HuH-7 (cell line): ENCODE measurements around the gene PLA2G2E.

Experiments
- DNase-seq: peaks from one replicate; pipeline ENCODE4 v3.0.0; 2011; ENCODE audit warnings: low spot score

The PLA2G2E gene, protein sequence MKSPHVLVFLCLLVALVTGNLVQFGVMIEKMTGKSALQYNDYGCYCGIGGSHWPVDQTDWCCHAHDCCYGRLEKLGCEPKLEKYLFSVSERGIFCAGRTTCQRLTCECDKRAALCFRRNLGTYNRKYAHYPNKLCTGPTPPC

DNA sequence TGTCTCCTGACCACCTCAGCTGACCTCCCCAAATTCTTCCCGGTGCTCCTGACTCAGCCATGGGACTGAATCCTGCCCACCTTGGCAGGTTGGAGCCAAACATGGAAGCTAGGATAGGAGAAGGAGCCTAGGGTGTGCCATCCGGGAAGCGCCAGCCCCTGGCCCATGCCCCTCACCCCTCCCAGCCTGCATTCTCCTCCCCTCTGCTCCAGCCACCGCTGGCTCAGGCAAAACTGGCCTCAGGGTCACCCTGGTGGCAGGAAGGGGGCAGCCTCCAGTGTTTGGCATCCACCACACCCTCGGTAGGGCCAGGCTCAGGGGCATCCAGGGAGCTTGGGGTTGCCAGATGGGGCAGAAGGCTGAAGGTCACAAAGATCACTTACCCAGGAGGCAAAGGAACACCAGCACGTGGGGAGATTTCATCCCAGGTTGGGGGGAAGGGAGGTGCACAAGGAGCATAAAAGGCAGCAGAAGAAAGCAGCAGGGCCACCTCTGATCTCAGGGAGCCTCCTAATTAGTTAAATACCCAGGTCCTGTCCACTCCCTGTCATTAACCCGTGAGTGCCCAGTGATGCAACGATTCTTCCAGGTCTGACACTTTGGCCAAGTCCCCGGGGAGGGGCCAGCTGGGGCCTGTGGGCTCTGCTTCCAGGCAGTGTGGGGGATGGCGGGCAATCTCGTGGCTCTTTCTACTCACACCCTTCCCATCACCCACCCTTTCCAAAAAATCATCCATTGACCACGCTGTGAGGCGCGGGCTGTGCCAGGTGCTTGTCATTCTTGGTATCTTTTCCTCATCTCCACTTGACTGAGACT, at the start of gene PLA2G2E:
PLA2G2E (minus strand) TSS at position 481 of the 816 bp plus-strand sequence; CDS start at position 423, 58 bp downstream.
- no peak for DNase-seq

DNA sequence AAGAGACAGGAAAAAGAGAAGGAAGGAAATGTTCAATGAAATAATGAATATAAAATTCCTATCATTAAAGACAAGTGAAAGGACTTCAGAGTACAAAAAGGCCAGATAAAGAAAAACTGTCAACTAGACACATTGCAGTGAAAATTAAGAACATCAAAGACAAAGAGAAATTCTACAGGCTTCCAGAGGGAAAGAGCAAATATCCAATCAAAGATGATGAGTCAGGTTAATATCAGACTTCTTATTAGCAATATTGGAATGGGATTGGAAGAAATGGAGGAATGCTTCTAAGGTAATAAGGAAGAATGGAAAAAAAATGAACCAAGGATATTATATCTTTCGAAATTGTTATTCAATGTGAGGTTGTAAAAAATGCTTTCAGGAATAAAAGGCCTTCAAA, 48.2 kb upstream of the PLA2G2E start:
- DNase-seq, result no peak

DNA sequence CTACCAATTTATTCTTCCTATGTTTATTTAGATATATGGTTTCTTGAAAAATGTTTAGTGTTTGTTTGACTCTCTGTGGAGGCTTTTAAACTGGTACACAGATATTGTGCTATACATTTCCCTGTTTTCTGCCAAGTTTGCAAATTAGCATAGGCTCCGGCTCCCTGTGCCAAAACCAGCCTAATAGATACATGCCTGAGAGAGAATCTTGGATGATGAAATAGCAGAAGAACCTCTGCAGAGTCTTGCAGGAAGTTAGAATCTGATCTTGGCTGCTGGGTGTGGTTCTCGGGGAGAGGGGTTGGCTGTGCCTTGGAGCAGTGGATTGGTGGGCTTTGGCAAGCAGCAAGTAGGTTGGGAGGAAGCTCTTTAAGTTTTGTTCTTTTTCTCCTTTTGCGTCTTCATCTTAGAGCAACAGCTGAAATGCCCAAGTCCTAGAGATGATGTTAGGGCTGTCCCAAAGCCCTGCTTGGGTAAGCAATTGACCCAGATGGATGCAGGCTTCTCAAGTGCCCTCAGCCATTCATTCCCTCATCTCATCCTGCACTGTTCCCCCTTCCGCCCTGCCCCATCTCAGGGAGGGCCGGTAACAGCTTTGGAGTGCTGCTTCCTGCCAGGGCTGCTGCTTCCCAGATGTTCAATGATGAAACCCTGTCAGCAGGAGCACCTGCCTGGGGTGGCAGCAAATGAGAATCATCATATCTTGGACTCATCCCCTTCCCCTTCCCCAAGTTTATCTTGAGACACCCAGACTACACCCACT, 46.7 kb upstream of the PLA2G2E start:
- no peak for DNase-seq

DNA sequence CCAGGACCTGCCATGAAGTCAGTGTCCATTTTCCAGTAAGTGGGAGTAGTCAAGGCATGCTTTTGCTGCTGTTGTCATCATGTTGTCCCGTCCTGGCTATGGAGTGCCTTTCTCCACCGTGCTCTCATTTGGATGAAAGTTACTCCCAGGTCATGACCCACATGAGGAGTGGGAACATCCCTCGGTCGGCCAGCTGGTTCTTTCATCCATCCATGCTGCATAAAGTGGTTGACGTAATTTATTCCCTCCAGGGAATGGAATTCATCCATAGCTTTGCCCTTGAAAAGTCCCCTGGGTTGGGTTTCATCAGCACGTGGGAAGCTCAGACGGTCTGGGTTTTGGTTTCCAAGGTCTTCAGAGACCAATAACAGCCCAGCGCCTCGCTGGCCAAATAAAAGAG, 44.4 kb upstream of the PLA2G2E start:
- no peak for DNase-seq

DNA sequence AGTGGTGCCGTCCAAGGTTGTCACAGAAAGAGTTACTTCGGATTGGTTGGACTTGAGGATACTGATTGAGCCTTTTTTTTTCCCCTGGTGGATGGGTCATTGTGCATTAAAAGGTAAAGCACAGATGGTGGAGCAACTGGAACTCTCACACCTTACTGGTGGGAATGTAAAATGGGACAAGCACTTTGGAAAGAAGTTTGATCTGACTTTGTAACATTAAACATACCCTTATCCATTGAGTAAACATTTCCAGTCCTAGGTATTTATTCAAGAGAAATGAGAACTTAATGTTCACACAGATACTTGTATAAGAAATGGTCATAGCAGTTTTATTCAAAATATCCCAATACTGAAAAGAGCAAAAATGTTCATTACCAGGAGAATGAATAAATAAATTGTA, 41.1 kb upstream of the PLA2G2E start:
- DNase-seq, result no peak

DNA sequence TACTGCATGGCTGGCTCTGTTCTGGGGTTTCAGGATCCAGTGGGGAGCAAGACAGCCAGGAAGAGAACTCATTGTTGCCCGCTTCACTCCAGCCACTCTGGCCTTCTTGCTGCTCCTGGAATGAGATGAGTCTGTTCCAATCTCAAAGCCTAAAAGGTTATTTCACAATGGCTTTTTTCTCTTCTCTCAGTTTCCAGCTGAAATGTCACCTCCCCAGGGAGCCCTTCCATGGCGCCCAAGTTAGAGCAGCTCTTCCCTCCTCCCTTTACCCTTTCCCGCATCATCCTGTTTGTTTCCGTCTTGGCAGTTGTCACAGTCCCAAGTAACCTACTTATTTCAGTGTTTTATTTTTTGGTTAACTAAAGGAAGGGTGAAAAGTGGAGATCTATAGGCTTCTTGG, 40.2 kb upstream of the PLA2G2E start:
- DNase-seq, result no peak

DNA sequence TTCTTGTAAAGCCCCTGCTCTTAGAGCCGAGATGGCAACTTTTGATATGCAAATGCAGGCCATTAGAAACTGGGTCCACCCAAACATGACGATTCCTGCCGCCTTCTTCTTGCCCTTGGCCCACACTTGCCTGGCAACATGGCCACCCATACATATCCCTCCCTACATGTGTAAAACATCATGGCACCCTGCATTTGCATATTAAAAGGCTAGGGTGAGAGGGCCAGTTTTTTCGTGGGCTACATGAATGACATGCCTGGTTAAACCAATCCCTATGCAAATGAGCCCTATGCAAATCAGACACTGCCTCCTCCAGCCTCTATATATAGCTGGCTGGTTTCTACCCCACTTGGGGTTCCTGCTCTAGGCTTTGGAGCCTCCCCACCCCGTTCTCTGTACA, 37.2 kb upstream of the PLA2G2E start:
- no peak for DNase-seq

DNA sequence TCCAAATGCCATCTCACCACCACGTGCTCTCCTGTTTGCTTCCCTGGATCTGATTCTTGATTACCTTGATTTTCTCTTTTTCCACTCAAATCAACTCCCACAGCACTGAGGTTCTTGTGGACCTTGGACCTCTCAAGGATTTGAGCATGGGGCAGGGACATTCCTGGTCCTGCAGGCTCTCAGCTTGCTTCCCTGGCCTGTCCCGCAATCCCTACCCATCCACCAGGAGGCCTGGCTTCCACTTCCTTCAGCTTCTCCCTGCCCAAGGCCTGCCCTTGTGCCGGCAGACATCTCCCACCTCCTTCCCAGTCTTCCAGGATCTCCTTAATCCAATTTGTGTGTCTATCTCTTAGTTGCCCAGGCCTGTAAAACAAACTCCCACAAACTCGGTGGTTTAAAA, 34.4 kb upstream of the PLA2G2E start:
- DNase-seq, result no peak

DNA sequence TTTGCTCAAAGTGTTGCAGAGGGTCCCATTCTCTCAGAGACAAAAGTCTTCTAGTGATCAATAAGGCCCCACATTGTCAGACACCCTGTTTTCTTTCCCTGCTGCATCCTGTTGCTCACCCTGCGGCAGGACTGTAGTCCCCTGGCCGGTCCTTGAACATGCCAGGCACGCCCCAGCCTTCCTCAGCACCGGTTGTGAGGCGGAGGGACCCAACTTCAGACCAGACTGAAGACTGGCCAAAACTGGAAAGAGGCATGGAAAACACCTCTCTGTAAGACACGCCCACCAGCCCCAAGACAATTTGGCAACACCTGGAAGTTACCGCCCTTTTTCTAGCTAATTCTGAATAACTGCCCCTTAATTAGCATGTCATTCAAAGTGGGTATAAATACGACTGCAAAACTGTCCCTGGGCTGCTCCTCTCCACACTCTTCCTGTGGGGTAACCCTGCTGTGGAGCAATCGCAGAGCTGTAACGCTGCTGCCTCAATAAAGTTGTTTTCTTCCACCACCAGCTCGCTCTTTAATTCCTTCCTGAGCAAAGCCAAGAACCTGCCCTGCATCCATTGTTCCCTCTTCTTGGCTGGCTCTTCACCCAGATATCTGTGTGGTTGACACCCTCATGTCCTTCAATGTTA, 32.2 kb upstream of the PLA2G2E start:
- no peak for DNase-seq

DNA sequence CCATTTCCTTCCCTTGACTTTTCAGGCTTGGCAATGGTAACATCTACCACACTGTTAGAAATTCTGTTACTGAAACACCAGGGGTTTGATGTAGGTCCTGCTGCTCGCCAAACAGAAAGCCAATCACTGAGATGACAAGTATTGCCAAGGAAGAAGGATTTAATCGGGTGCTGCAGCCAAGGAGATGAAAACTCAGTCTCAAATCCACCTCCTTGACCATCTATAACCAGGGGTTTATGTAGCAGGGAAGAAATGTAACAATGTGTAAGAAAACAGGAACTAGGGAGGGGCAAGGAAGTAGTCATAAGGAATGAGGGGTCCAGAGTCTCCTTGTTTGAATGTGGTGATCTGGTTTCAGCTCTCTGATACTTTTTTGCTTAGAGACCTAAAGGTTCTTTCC, 30.6 kb upstream of the PLA2G2E start:
- DNase-seq, result no peak

DNA sequence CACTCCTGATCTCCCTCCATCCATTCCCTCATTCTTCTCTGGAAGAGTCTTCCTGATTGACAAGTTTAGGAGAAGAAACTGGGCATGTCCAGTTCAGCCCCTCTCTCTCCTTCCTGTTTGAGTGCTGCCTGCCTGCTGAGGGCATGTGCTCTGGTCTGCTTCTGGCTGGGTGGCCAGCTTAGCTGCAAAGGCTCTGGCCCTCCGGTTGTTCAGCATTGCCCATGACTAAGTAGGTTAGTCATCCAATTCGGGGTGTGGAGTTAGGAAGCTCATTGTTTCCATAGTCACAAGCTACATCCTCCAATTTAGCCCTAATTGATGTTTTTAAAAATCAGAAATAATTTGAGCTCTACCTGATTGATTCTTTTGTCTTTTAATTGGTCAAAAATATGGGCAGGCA, 25.6 kb upstream of the PLA2G2E start:
- DNase-seq, result no peak

DNA sequence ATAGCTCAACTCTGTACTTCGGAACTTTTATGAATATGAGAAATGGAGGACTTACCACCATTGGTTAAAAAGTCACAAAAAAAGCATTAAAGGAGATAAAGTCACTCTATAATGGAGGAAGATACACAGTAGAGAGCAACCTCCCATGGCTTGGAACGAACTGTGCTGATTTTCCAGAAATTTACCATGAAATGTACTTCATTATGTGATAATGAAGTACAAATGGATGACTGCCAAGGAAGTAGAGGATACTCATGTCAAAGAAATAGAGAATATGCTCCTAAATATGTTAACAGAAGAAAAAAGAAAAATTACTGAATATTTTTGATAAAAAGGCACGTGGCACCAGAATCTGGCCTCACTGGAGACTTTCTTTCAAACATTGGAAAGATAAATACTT, 23.6 kb upstream of the PLA2G2E start:
- DNase-seq, result no peak

DNA sequence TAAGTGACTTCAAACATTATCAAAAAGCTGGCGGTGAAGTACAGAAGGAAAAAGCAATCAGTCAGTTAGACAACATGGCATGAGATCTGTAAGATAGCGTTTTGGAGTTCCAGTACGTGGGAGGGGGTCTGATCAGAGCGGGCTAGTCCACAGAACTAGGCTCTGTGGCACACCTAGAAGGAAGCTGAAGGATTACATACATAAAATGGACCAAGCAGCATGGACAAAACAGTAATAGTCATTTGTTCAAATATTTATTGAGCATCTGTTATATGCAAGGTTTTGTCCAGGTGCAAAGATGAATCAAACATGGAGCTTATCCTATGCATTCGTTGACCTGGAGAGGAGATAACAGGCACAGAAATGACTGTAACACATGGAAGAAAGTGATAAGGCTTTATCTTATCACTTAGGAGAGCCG, 22.9 kb upstream of the PLA2G2E start:
- no peak for DNase-seq

DNA sequence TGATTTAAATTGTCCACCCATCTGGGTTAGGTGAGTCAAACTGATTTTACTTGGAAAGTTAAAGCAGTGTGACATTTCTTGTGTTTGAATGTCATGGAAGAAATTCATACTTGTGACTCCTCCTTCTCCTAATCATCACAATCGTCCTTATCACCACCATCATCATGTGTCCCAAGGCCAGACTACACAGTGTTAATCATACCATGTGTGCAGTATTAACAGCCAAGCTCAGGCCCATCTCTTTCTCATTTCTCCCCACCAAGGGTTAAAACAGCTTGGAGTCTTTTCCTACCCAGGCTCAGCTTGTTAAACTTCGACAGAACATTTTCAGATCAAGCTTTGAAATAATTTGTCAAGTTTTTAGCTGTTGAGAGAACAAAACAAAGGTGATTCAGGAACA, 22.5 kb upstream of the PLA2G2E start:
- no peak for DNase-seq

DNA sequence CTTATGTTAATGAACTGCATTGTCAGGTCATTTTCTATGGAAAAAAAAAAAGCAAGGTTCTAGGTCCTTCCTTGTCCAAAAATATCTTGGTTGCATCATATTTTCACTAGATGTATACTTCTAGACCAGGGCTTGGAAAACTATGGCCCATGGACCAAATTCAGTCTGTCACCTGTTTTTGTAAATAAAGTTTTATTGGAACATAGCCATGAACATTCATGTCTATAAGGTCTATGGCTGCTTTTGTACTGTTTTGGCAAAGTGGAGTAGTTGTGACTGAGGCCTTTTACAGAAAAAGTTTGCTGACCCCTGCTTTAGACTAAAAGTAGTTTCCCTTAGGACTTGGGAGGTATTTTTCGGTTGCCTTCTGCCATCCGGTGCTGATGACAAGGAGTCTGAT, 19.2 kb upstream of the PLA2G2E start:
- no peak for DNase-seq

DNA sequence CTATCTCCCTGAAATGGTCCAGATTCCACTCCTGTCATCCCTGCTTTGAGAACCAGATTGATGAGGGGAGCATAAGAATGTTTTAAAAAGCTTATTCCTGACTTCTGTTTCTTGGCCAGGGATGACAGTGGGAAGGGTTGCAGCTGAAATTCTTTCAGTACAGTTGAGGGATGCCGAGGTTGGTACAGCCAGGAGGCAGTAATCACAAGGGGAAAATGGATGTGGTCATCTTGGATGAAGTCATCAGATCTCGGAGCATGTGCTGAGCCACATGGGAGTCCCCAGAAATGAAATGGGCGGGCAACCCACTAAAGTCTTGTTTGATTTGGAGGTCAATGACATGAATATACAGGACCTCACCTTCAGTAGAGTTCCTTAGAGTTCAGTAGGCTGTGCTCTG, 18.7 kb upstream of the PLA2G2E start:
- DNase-seq, result no peak

DNA sequence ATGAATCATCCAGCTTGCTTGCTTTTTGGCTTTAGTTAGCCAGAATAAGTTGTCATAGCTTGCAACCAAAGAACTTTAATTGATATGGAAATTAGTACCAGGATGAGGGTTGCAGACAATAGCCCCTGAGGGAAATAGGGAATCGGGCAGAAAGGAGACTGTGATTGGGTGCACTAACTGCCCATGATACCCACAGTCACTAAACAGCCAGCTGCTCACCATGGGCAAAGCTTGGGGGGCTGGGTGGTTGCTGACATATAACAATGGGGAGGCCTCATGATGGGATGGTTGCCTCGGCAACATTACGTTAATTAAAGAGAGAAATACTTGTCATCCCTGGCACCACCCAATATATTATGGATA, 17.8 kb upstream of the PLA2G2E start:
- DNase-seq, result no peak

DNA sequence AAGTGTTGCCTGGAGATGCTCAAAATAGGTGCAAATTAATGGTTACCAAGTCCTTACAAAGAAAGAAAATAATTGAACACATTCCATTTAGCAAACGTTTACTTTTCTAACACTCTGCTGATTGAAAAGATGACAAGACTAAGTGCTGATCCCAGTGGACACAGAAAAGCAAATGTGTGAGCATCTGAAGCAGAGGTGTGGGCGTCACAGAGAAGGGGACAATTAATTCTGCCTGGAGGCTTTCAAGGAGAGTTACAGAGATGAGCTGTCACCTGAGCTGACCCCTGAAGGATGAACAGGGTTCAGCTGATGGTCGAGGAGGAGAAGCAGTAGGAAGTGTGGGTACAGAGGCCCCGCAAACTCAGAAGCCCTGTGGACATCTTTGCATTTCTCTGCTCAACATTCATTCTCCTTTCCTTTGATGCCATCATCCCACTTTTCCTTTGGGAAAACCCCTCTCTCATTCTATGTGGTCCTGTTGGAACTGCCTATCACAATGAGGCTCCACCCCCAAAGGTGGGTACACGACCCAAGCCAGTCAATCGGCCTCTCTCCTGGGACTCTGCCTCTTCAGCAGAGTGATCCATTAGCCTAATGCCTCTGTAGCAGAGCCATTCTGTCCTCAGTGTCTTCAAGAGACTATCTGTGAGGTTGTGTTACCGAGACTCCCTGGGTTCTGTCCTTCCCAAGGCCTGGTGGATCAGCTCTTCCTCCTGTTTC, 17.2 kb upstream of the PLA2G2E start:
- no peak for DNase-seq

DNA sequence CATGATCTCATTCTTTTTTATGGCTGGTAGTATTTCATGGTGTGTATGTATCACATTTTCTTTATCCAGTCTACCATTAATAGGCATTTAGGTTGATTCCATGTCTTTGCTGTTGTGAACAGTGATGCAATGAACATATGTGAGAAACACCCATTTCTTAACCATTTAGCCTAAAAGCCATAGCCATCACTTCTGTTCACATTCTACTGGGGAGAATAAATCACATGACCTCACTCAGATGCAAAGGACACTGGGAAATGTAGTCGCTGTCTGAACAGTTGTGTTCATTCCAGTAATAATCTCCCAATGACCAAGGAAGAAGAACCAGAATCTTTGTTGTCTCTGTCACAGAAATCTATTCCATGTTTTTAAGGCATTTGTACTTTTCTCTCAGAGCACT, 15.1 kb upstream of the PLA2G2E start:
- DNase-seq, result no peak

DNA sequence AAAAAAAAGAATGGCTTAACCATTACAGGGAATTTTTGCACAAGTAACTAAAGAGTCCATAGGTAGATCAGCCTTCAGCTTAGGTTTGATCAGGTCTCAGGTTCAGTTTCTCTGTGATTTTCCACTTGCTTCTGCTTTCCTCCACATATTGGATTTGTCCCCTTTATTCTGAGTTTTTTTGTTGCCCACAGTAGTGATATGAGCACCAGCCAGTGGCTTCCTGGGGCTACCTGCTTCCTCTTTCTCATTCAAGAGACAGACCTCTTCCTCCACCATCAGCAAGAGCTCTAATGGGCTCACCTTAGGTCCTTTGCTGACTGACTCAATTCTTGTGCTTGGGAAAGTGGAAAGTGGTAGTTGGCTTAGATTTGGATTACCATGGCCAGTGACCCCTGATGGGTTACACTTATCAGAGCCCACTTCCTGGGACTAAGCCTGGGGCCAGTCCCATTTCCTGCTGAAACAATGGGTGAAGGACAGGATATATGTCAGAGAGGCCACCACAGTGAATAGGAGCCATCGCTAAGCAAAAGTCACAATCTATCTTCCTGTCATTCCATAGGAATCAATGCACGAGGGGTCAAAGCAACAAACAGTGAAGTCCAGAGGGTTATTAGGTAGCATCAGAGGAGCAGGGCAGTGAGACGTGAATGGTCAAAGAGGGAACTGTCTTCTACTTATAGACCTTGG, 12.8 kb upstream of the PLA2G2E start:
- DNase-seq, result no peak

DNA sequence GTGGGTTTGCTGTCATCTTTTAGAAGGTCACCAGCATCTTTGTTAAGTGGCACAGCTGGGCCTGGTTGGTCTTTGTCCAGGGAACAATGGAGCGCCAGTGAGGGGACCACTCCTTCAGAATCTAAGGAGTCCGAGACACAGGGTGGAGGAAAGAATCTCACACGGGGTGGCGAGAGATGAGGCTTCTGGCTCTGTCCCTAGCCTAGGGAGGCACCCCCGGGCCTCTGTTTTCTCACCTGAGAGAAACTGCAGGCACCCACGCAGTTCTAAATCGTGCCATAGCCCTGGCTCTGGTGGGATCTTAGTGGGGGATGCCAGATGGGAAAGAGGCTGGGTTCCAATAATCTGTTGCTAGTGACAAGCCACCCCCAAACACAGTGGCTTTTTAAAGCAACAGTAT, 10.9 kb upstream of the PLA2G2E start:
- no peak for DNase-seq

DNA sequence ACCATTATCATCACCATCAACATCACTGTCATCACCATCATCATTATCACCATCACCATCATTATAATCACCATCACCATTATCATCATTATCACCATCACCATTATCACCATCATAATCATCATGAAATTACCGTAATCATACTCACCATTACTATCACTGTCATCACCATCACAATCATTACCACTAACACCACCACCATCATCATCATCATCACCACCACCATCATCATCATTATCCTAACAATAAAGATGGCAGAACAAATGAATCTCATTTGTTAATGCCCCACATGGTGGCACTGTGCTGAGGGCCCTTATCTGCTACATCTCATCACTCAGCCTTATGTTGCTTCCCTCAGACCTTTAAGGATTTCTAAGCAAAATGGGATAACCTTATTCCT, 9.4 kb upstream of the PLA2G2E start:
- no peak for DNase-seq
